Activated gamma-delta T cell (primary cell): Measurements from ENCODE around the gene ABCC11.
"Not testable (repeated sequence)": the region's sequence is repeated elsewhere in the genome, so short reads cannot be mapped to it uniquely, and the experiment has no call there.

Experiments
- DNase-seq: peaks from one replicate; lab custom pipeline; 2025; lab: John Stamatoyannopoulos, UW

The ABCC11 gene

GRCh38 chr16:48203974-48204824, 43.1 kb downstream of the ABCC11 start:
- no peak for DNase-seq

DNA sequence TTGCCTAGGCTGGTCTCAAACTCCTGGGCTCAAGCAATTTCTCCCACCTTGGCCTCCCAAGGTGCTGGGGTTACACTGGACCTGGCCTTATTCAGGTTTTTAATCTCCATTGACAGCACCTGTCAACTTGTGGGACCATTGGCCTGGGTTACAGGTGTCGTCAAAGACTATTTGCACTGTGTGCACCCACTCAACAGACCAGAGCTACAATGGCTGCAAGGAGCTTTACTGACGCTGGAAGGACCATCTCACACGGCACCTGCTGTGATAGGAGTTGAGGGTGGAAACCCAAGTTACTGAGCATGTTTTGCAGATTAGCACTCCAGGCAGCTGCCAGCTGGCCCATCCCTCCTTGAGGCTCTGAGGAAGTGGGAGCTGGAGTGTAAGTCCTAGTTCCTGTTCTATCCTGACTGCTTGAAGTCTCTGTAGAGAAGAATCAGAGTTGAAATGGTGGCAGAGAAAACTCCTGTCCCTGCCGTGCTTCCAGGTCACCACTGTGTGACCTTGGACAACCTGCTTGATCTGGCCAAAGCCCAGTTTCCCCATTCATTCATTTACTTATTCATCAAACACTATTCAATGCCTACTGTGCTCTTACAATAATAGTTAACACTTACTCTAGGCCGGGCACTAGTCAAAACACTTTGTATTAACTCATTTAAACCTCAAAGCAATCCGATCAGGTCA, 45.7 kb downstream of the ABCC11 start:
- DNase-seq = no peak

DNA sequence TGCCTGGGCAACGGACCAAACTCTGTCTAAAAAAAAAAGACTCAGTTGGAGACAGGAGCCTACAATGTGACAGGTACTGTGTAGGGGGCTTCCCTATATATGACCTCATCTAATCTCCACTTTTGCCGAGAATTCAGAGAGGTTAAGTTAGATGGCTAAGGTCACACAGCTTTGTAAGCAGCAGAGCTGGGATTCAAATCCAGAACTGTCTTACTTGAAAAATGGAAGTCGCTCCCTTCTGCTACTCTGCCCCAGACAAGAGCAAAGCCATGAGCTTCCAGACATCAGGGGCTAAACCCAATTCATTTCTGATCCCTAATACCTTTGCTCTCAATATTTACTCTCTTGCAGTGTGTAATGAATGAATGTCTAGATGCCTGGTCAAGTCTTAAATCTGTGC, 50.0 kb downstream of the ABCC11 start:
- DNase-seq = no peak

DNA sequence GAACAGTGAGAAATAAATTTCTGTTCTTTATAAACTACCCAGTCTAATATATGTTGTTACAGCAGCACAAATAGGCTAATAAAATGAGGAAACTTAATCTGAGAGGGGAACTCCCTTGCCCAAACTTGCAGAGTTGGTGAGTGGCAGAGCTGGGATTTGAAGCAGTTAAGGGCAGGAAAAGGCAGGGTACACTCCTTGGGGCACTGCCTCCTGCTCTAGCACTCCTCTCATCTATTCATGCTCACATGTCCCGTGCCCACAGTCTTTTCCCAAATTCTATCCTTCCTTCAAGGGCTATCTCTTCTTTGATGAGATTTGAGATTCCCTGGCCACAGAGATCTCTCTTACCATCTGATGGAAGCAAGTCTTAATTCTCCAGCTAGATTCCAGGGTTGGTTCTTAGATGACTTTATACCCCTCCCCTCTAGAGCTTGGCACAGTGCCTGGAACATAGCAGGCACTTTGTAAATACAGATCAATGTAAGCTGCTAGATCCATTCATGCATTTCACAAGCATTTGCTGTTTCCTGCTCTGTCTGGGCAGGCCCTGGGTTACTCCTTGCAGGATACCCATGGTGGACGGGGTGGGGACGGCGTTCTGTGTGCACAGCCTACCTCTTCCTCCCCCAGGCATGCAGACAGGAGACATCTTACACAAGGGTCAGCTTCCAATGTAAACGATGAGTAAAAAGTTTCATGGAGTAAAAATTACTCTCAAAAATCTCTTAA, 52.3 kb downstream of the ABCC11 start:
- no peak for DNase-seq

DNA sequence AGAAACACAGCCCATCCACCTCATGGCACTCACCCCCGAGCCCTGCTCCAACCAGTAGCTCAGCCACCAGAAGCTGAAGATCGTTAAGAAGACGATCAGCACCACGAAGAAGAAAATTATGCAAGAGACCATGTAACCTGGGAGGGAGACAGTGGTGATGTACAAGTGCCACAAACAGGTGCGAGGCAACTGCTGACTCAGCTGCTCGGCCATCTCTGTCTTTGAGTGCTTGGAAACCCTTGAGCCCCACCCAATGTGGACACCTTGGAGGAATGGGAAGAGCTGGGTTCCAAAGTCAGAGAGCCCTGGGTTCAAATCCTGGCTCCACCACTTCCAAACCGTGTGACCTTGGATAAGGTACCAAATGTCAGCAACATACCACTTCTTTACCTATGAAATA, 53.5 kb downstream of the ABCC11 start:
- DNase-seq = no peak

GRCh38 chr16:48188449-48189102, 58.8 kb downstream of the ABCC11 start:
- DNase-seq = no peak

DNA sequence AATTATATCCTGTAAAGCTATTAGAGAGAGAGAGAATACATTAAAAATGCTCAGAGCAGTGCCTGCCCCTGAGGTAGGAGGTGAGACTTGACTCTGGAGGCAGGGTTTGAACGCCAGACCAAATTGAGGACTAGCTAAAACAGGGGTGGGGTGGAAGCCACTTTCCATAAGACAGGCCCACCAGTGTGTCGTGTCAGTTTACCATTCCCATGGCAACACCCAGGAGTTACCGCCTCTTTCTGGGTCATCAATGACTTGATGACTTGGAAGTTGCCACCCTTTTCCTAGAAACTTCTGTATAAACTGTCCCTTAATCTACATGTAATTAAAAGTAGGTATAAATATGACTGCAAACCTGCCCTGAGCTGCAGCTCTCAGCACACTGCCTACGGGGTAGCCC, 59.6 kb downstream of the ABCC11 start:
- no peak for DNase-seq

DNA sequence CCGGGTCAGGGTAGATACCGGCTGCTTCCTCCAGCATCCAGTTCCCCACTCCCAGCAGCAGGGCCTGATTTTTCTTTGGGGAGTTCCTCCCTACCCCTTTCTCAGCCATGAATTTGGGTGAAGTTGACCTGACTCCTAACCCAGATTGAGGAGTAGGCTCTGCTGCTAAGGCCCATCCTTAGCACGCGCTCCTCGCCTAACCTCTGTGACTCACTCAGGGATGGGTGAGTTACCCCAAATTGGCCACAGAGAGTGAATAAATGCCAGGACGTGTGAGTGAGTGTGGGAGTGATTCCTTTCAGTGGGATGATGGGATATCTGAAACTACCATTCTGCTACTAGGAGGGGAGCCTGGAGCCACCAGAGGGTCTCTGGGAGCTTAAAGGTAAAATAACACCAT, 62.7 kb downstream of the ABCC11 start:
- no peak for DNase-seq

DNA sequence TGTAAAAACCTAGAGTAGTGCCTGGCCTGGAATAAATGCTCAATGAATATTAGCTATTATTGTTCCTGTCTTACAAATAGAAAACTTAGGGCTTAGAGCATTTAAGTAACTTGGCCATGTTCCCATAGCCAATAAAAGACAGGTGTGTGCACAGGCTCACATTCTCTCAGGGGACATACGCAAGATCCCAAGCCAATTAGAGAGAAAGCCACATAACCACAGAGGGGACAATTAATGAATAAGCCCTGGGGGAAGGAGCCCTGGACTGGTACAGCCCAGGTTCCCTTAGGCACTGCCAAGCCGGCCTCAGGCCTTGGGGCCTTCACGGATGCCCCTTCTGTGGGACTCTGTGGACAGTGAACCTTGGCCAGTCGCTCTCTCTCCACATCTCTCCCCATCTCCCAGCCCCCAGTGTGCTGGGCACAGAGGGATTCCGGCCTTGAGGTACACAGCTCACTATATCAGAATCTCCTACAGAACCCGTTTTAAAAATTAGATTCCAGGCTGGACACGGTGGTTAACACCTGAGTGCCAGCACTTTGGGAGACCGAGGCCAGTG, 64.3 kb downstream of the ABCC11 start:
- DNase-seq = no peak

GRCh38 chr16:48181746-48182520, 65.4 kb downstream of the ABCC11 start:
- DNase-seq = not testable (repeated sequence)

GRCh38 chr16:48180868-48181480, 66.4 kb downstream of the ABCC11 start:
- DNase-seq = no peak

DNA sequence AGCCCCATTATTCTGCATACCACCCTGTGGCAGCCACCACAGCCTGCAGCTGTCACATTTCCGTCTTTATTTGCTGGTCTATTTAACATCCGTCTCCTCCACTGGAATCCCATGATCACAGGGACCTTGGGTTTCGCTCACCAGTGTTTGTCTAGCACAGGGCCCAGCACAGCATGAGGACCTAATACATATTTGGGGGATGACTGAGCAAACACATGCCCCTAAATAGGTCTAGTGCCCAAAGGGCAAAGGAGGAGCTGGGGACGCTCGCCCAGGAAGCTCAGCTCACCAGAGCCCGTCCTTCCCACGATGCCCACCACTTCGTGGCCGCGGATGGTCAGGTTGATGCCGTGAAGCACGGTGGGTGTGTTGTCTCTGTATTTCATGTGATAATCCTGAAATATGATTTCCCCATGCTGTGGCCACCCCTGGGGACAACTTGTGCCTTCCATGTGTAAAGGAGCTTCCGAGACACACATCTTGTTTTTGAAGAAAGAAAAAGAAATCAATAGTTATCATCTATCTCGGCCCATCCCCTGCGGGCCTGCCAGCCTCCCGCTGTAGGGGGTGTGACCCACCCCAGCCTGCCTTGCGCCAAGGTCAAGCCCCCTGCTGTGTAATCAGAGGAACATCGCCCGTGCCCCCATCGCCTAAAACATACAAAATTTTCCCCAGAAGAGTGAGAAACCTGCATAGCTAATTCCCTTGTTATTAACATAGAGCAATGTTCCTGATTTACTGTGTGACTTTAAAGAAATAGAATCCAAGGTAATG, 70.5 kb downstream of the ABCC11 start:
- no peak for DNase-seq

GRCh38 chr16:48173889-48174288, 73.5 kb downstream of the ABCC11 start:
- no peak for DNase-seq

DNA sequence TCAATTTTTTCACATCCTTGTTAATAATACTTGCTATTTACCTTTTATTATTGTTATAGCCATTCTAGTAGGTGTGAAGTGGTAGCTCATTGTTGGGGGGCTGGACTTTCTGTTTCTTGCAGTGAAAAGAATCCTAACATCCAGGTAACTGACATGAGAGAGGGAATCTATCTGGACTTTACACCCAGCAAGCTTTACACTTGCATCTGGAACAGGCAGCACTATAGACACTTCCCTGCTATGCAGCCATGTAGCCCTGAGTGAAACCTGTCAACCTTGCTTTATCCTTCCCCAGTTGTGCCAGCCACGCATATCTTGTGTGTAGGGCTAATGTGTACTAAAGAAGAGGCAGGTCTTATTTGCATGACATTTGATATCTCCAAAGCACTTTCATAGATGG, 74.7 kb downstream of the ABCC11 start:
- DNase-seq = no peak

GRCh38 chr16:48169896-48170295, 77.4 kb downstream of the ABCC11 start:
- DNase-seq = no peak

- DNase-seq = no peak
Measured at GRCh38 chr16:48168075-48168474, 79.3 kb downstream of the ABCC11 start.

- not testable (repeated sequence) for DNase-seq
Measured at GRCh38 chr16:48166617-48167016, 80.7 kb downstream of the ABCC11 start.

DNA sequence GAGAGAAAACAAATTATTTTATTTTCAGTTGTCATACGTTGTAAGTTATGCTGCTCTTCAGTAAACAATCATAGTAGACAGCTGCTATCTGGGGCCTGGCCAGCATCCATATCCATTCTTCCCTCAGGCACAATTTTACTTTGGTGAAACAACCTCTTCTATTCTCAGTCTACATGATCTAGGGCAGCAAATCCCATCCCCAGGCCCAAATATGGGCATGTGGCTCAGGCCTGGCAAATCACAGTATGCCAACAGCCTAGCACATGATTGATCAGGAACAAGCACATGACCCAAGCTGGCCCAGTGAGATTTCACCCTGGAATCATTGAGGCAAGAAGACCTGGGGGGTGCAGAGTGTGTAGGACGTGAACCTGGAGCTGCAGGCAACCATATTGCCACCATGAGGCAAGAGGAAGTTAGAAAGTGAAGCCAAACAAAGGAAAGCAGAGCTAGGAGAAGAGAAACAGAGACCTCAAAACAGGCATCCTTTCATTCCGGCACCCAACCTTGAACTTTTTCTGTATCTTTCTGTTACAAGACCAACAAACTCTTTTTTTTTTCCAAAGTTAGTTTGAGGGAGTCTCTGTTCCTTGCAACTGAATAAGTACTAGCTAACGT, 81.3 kb downstream of the ABCC11 start:
- no peak for DNase-seq
